Prostate gland (tissue), 2 donors: ENCODE data around the gene ANO8. TPM values are rescaled to one million over a fixed set of nuclear protein-coding genes. Genes with fewer than 3 reads are reported as not detected.

Experiments used
- DNase-seq: peaks from one replicate; pipeline ENCODE4 v3.0.0-alpha.2; 2019; ENCODE audit warnings: low spot score
- H3K27ac ChIP-seq, 2 donors: fragments of 200-600 bp; sonication (generic); 2 replicates each; pipeline ENCODE4 v1.5.1; 2017 to 2019
- H3K27me3 ChIP-seq: fragments of 200-600 bp; sonication (generic); replicated peaks from 2 replicates; pipeline ENCODE4 v1.5.1; 2019; ENCODE audit not compliant: insufficient read depth
- H3K36me3 ChIP-seq, 2 donors: fragments of 200-600 bp; sonication (generic); 1 replicate in 1 of 2; 2 replicates in 1 of 2; pipeline versions ENCODE4 v1.5.1 to v1.8.1; 2017 to 2019
- H3K4me1 ChIP-seq: fragments of 200-600 bp; sonication (generic); replicated peaks from 2 replicates; pipeline ENCODE4 v1.5.1; 2019
- H3K4me3 ChIP-seq, 2 donors: fragments of 200-600 bp; sonication (generic); 2 replicates each; pipeline ENCODE4 v1.5.1; 2017 to 2019
- H3K9me3 ChIP-seq: fragments of 200-600 bp; sonication (generic); 2 replicates; pipeline ENCODE4 v1.5.1; 2017
- CTCF ChIP-seq, 4 experiments: fragments of 200-600 bp in 2 of 4; fragments of 450-650 bp in 2 of 4; sonication (generic) in 2 of 4; IDR thresholded peaks; 1 replicate in 3 of 4; 2 replicates in 1 of 4; pipeline ENCODE4 v1.5.1; 2016 to 2019; ENCODE audit warnings: antibody characterized with exemption in 4 of 4, mild to moderate bottlenecking in 2 of 4, moderate library complexity in 2 of 4
- POLR2A ChIP-seq: fragments of 450-650 bp; IDR thresholded peaks from one replicate; pipeline ENCODE4 v1.6.1; 2016; ENCODE audit warnings: antibody characterized with exemption, mild to moderate bottlenecking
- POLR2AphosphoS5 ChIP-seq: sonication (generic); formaldehyde crosslinking; IDR thresholded peaks from one replicate; pipeline ENCODE4 v1.6.1; 2017; ENCODE audit warnings: antibody characterized with exemption
- WGBS: methylation state at CpG from one replicate; pipeline ENCODE4 v1.1.5; 2018; 5-methylcytosine and 5-hydroxymethylcytosine counted together
- intact Hi-C: fragments of 100-400 bp; cut with DNase I; formaldehyde crosslinking; loops from one replicate; pipeline ENCODE4 v1.14.2; 2022
- total RNA-seq, 2 donors: library from RNA; depleted of rRNA; stranded (reverse); fragments of >200 nt; gene quantifications; one replicate each; pipeline ENCODE4 v1.1.0, GENCODE V29; 2016

ANO8 gene
- total RNA-seq, 2 donors from 2014 or later, result 9.8 to 10.1 TPM

- WGBS, result 19% methylated on average over 34 of the region's 46 CpGs
- no peaks in the 10 kb centered on the region for H3K27me3 ChIP-seq
- H3K4me3 ChIP-seq, result peak overlapping the region; percentile 22 to 35
- TF ChIP-seq POLR2AphosphoS5 (peak; percentile 39), POLR2A (no peak), CTCF (IDR thresholded peaks at IDR 0.05) (peak in 3 of 4 experiments; percentile 15 to 64 (median 61))
- H3K4me1 ChIP-seq, result no peaks in the 10 kb centered on the region
- intact Hi-C loops, result loop anchor here (5.0 kb wide), 1 partner anchor 95 kb away; no protein-coding TSS in a partner anchor
- H3K36me3 ChIP-seq, result no peaks in the 10 kb centered on the region
- H3K27ac ChIP-seq, result peak overlapping the region; percentile 29 to 44
- DNase-seq, result peak; percentile 59
- H3K9me3 ChIP-seq, result no peaks in the 10 kb centered on the region
These were observed 42.2 kb downstream of the ANO8 start for GRCh38 chr19:17292301-17293074.

GRCh38 chr19:17289489-17289888 is 45.2 kb downstream of the ANO8 start:
- WGBS, result 20% methylated on average over 22 of the region's 22 CpGs
- DNase-seq, result no peak
- TF ChIP-seq POLR2A, result no peak
- TF ChIP-seq POLR2AphosphoS5, result no peak
- peak in 1 of 4 experiments; percentile 24 for TF ChIP-seq CTCF (IDR thresholded peaks at IDR 0.05)
- Histone ChIP-seq H3K27me3 (no peaks in the 10 kb centered on the region), H3K9me3 (no peaks in the 10 kb centered on the region), H3K4me1 (no peaks in the 10 kb centered on the region), H3K27ac (no peak overlapping the region), H3K36me3 (no peaks in the 10 kb centered on the region), H3K4me3 (no peak overlapping the region)
- intact Hi-C loops, result no loop called here

GRCh38 chr19:17286752-17287151 is 47.9 kb downstream of the ANO8 start:
- TF ChIP-seq CTCF (IDR thresholded peaks at IDR 0.05), result no peak
- no peak for TF ChIP-seq POLR2AphosphoS5
- TF ChIP-seq POLR2A, result no peak
- no peaks in the 10 kb centered on the region for H3K27me3 ChIP-seq
- no peaks in the 10 kb centered on the region for H3K9me3 ChIP-seq
- DNase-seq, result no peak
- no peak overlapping the region for H3K27ac ChIP-seq
- peaks cover 3% of the 10 kb centered on the region for H3K4me1 ChIP-seq
- 87% methylated on average over 9 of the region's 9 CpGs for WGBS
- no peak overlapping the region for H3K4me3 ChIP-seq
- intact Hi-C loops, result no loop called here
- no peaks in the 10 kb centered on the region for H3K36me3 ChIP-seq

GRCh38 chr19:17286263-17286662 is 48.4 kb downstream of the ANO8 start:
- no peak overlapping the region for H3K27ac ChIP-seq
- no peak overlapping the region for H3K4me3 ChIP-seq
- TF ChIP-seq POLR2AphosphoS5 (no peak), POLR2A (no peak), CTCF (IDR thresholded peaks at IDR 0.05) (no peak)
- DNase-seq, result no peak
- H3K9me3 ChIP-seq, result no peaks in the 10 kb centered on the region
- 95% methylated on average over 11 of the region's 11 CpGs for WGBS
- intact Hi-C loops, result no loop called here
- no peaks in the 10 kb centered on the region for H3K36me3 ChIP-seq
- peaks cover 6% of the 10 kb centered on the region for H3K4me1 ChIP-seq
- no peaks in the 10 kb centered on the region for H3K27me3 ChIP-seq
